Coronary artery (tissue), 2 donors: ENCODE measurements around the gene PIGQ.

Experiments used
- DNase-seq: peaks from one replicate; pipeline ENCODE4 v3.0.0-alpha.2; 2017; ENCODE audit warnings: low spot score
- H3K27ac ChIP-seq, 2 donors: fragments of 200-600 bp; sonication (generic); one replicate each; pipeline ENCODE4 v1.5.1; 2016 to 2019
- H3K4me3 ChIP-seq: fragments of 200-600 bp; sonication (generic); 2 replicates; pipeline ENCODE4 v1.5.1; 2016; ENCODE audit warnings: mild to moderate bottlenecking, moderate library complexity
- TF ChIP-seq, protein P1 (sequence below): fragments of 200-600 bp; sonication (generic); IDR thresholded peaks from one replicate; pipeline ENCODE4 v1.5.1; 2019; ENCODE audit warnings: antibody characterized with exemption

The PIGQ gene

DNA sequence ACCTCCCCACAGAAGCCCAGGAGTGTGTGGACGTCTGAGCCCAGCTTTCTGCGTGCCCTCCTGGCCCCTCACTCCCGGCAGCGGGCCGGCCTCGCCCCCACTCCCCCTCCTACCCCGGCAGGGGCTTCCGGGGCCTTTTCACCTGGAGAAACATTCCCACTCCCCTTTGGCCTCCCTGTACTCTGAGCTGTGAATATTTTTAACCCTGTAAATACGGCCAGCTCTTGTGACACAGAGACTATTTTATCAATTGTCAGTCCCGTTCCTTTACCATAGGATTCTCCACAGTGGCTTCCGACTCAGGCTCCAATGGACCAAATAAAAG is 15.5 kb upstream of the PIGQ start:
- no peak for DNase-seq
- H3K4me3 ChIP-seq, result no peak overlapping the region
- TF ChIP-seq, protein P1, sequence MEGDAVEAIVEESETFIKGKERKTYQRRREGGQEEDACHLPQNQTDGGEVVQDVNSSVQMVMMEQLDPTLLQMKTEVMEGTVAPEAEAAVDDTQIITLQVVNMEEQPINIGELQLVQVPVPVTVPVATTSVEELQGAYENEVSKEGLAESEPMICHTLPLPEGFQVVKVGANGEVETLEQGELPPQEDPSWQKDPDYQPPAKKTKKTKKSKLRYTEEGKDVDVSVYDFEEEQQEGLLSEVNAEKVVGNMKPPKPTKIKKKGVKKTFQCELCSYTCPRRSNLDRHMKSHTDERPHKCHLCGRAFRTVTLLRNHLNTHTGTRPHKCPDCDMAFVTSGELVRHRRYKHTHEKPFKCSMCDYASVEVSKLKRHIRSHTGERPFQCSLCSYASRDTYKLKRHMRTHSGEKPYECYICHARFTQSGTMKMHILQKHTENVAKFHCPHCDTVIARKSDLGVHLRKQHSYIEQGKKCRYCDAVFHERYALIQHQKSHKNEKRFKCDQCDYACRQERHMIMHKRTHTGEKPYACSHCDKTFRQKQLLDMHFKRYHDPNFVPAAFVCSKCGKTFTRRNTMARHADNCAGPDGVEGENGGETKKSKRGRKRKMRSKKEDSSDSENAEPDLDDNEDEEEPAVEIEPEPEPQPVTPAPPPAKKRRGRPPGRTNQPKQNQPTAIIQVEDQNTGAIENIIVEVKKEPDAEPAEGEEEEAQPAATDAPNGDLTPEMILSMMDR, result no peak
- no peak overlapping the region for H3K27ac ChIP-seq

DNA sequence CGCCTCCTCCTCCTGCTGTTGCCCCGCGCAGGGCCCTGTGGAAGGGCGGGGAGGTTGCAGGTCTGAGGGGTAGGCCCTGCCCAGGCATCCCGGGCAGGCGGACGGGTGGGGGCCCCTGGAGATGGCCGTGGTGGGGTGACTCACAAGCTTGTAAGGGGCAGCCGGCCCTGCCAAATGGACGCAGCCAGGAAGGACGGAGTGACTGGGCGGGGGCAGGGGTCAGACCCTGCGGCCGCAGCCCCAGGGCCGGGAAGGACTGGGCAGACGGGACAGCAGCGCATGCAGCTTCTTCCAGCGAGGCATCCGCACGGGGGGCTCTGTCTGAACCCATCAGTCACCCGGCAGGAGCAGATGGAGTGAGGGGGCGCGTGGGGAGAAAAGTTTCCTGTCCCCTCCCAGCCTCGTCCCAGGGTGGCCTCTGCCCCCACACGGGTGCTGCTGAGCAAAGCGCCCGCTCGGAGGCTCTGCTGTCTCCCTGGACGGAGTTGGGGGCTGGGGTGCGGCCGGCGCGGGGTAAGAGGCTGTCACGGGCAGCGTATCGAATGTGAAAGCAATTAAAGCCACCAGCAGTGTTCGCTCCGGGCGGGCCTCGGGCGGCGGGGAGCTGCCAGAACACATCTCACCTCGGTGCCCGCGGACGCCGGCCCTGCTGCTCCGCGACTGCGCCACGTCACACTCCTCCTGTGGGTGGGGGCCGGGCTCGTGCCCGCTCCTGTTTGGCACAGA is 15.0 kb upstream of the PIGQ start:
- no peak overlapping the region for H3K27ac ChIP-seq
- TF ChIP-seq, protein P1, result no peak
- no peak overlapping the region for H3K4me3 ChIP-seq
- no peak for DNase-seq

DNA sequence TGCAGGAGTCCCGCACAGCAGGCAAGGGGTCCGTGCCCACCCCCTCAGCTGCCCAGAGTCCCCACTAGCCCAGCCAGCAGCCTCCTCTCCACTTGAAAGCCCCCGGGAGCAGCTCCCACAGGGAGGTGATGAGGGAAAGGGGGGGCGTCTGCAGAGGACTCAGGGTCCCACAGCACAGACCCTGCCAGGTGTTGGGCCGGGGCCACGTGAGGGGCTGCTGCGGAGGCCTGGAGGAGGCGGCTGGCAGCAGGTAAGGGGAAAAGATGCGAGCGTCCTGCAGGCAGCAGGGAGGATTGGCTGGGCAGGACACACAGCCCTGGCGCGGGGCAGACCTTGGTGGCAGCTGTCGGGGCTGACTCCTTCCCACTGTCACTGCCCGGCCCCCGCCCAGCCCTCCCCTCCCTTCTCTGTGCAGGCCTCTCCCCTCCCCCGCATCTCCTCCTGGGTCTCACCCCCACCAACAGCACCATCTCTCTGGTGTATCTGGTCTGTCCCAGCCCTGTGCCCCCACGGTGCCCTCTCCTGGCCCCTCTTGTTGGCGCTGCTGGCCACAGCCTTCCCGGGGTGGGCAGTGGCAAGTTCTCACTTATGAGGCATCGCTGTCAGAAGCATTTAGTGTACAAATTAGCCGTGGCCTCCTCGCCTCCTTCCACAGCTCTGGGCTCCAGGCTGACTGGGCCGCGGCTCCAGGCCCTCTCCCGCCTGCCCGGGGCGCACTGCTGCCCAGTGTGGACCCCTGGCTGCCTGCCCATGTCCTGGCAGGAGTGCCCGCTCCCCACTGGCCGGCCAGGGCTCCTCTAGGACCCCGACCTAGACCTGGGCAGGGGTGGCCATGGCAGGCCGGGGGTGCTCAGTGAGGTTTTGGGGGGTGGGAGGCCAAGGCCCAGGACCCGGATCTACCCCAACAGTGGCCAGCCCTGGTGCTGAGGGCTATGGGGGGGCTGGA is 14.0 kb upstream of the PIGQ start:
- TF ChIP-seq, protein P1, result no peak
- Histone ChIP-seq H3K4me3 (no peak overlapping the region), H3K27ac (no peak overlapping the region)
- no peak for DNase-seq

- no peak for DNase-seq
- TF ChIP-seq, protein P1, result no peak
- Histone ChIP-seq H3K4me3 (no peak overlapping the region), H3K27ac (no peak overlapping the region)
These were observed 13.1 kb upstream of the PIGQ start for GRCh38 chr16:556474-557173.

GRCh38 chr16:557463-558297 is 12.1 kb upstream of the PIGQ start:
- TF ChIP-seq, protein P1, result no peak
- DNase-seq, result no peak
- Histone ChIP-seq H3K4me3 (no peak overlapping the region), H3K27ac (no peak overlapping the region)

- no peak for DNase-seq
- TF ChIP-seq, protein P1, result no peak
- H3K27ac ChIP-seq, result no peak overlapping the region
- no peak overlapping the region for H3K4me3 ChIP-seq
These were observed 11.3 kb upstream of the PIGQ start for GRCh38 chr16:558298-559020.
